ENCODE results near the gene RPAIN. TPM values are rescaled to one million over a fixed set of nuclear protein-coding genes. Genes with fewer than 3 reads are reported as not detected.
A peak's percentile ranks its signal among the peaks of the same experiment; 100 is the strongest.

RPAIN gene
- total and polyA plus RNA-seq, 12 donors = 22.6 to 47.0 (median 29.8) TPM

- ATAC-seq = peak; percentile 96 to 98 (median 97)
Measured at GRCh38 chr17:5438716-5439445, 18.9 kb downstream of the RPAIN start, which contains the start of gene C1QBP. TSS of gene C1QBP (minus strand) at chr17:5439155. CDS start at chr17:5439073, 82 bp downstream.

GRCh38 chr17:5439446-5439764 lies 19.4 kb downstream of the RPAIN start:
- no peak for DNase-seq
- Histone ChIP-seq H3K4me3 (peak overlapping the region in 9 of 10 donors; percentile 68 to 97 (median 82)), H3K27ac (peak overlapping the region in 9 of 10 donors; percentile 72 to 91 (median 82)), H3K4me1 (peaks cover 5 to 30% (median 20%) of the 10 kb centered on the region in 9 donors), H3K36me3 (peaks cover 0 to 68% (median 21%) of the 10 kb centered on the region in 9 donors), H3K9me3 (no peaks in the 10 kb centered on the region), H3K27me3 (no peaks in the 10 kb centered on the region)
- 11 to 44% methylated on average over 1 of the region's 1 CpG for WGBS, 2 donors
- no peak for ATAC-seq
- intact Hi-C loops (cut with DNase I) = loop anchor here in 4 of 10 donors (2.0 to 10.0 kb wide), 3 partner anchors 191 to 195 kb away; no protein-coding TSS in a partner anchor
- TF ChIP-seq CTCF (IDR thresholded peaks at IDR 0.05) = peak in 4 of 9 donors; percentile 6 to 48 (median 37)

More at GRCh38 chr17:5438716-5439445, 18.9 kb downstream of the RPAIN start, which contains the start of gene C1QBP:
- Histone ChIP-seq H3K4me3 (peak within 1 kb of the TSS; percentile 56 to 97 (median 81)), H3K9me3 (no peaks in the 10 kb centered on the region), H3K4me1 (peaks cover 5 to 30% (median 20%) of the 10 kb centered on the region in 9 donors), H3K36me3 (peaks cover 0 to 68% (median 21%) of the 10 kb centered on the region in 9 donors), H3K27ac (peak within 1 kb of the TSS in 9 of 10 donors; percentile 72 to 91 (median 82)), H3K27me3 (no peaks in the 10 kb centered on the region)
- 0% methylated on average over 75 of the region's 75 CpGs for WGBS, 2 donors
- intact Hi-C loops (cut with DNase I) = loop anchor here in 4 of 10 donors (2.0 to 10.0 kb wide), 3 partner anchors 190 to 194 kb away; no protein-coding TSS in a partner anchor
- peak; percentile 99 to 100 (median 100) for TF ChIP-seq CTCF (IDR thresholded peaks at IDR 0.05)
- peak; percentile 92 to 93 for DNase-seq

- no peaks in the 10 kb centered on the region for H3K9me3 ChIP-seq
- no peak overlapping the region for H3K27ac ChIP-seq
- ATAC-seq (no peak), DNase-seq (no peak)
- H3K4me1 ChIP-seq = peaks cover 0 to 8% (median 6%) of the 10 kb centered on the region in 9 donors
- 94 to 97% methylated on average over 6 of the region's 6 CpGs for WGBS, 2 donors
- H3K4me3 ChIP-seq = no peak overlapping the region
- peaks cover 0 to 77% (median 30%) of the 10 kb centered on the region in 9 donors for H3K36me3 ChIP-seq
- intact Hi-C loops (cut with DNase I) = loop anchor here in 1 of 10 donors (5.0 kb wide), 1 partner anchor 196 kb away; no protein-coding TSS in a partner anchor
- TF ChIP-seq CTCF (IDR thresholded peaks at IDR 0.05) = no peak
- H3K27me3 ChIP-seq = no peaks in the 10 kb centered on the region
Measured at GRCh38 chr17:5443728-5444127, 23.7 kb downstream of the RPAIN start.

GRCh38 chr17:5444209-5444608 lies 24.2 kb downstream of the RPAIN start:
- DNase-seq (no peak), ATAC-seq (no peak)
- Histone ChIP-seq H3K9me3 (no peaks in the 10 kb centered on the region), H3K4me1 (peaks cover 0 to 8% (median 6%) of the 10 kb centered on the region in 9 donors), H3K36me3 (peaks cover 0 to 82% (median 31%) of the 10 kb centered on the region in 9 donors), H3K4me3 (no peak overlapping the region), H3K27me3 (no peaks in the 10 kb centered on the region), H3K27ac (no peak overlapping the region)
- no peak for TF ChIP-seq CTCF (IDR thresholded peaks at IDR 0.05)
- 93 to 96% methylated on average over 22 of the region's 22 CpGs for WGBS, 2 donors
- intact Hi-C loops (cut with DNase I) = loop anchor here in 1 of 10 donors (5.0 kb wide), 1 partner anchor 197 kb away; no protein-coding TSS in a partner anchor
